GM12878 (cell line): ENCODE data around the gene ENTREP3. TPM values are rescaled to one million over a fixed set of nuclear protein-coding genes. Genes with fewer than 3 reads are reported as not detected.

Experiments
- BHLHE40 ChIP-seq, 2 experiments: fragments of 450-650 bp in 1 of 2; IDR thresholded peaks; 2 replicates each; pipeline ENCODE4 v1.6.1; 2011 to 2017; ENCODE audit warnings: low read depth in 2 of 2, borderline replicate concordance in 1 of 2, improper control_type of control experiment in 1 of 2, low read length in 1 of 2, mild to moderate bottlenecking in 1 of 2
- SUZ12 ChIP-seq: fragments of 200-600 bp; sonication (generic); IDR thresholded peaks from one replicate; pipeline ENCODE4 v1.6.1; 2018; ENCODE audit warnings: antibody characterized with exemption, mild to moderate bottlenecking; ENCODE audit not compliant: unreplicated experiment
- WRNIP1 ChIP-seq: IDR thresholded peaks from 2 replicates; pipeline ENCODE4 v1.6.1; 2011; ENCODE audit warnings: low read depth, low read length, improper control_type of control experiment, borderline replicate concordance
- polyA plus RNA-seq, 11 experiments: library from polyadenylated mRNA; depleted of rRNA in 4 of 11; unstranded in 6 of 11; stranded (reverse) in 5 of 11; fragments of >200 nt; fragmentation: Nextera tagmentation in 4 of 11; fragmentation: Illumina TruSeq in 1 of 11; extraction: Ambion mirVana in 4 of 11; extraction: Trizol in 1 of 11; gene quantifications; 1 replicate in 1 of 11; 2 replicates in 10 of 11; pipeline versions ENCODE4 v1.2.1 to v1.2.3, GENCODE V29; 2011 to 2016; ENCODE audit warnings: inconsistent platforms in 2 of 11, missing spikeins in 2 of 11, low read depth in 1 of 11
- total RNA-seq, 4 experiments: library from RNA; depleted of rRNA in 3 of 4; stranded (reverse); fragments of >200 nt in 3 of 4; fragmentation: Illumina TruSeq in 1 of 4; extraction: Trizol in 1 of 4; gene quantifications; 2 replicates each; pipeline versions ENCODE4 v1.2.1 to v1.2.3, GENCODE V29; 2013 to 2021
- TF ChIP-seq, protein P1 (sequence below): fragments of 450-650 bp; formaldehyde crosslinking; IDR thresholded peaks from 2 replicates; pipeline ENCODE4 v1.5.0; 2022; ENCODE audit warnings: mild to moderate bottlenecking, missing genetic modification characterization
- TF ChIP-seq, protein P2 (sequence below): fragments of 450-650 bp; IDR thresholded peaks from 2 replicates; pipeline ENCODE4 v1.6.1; 2016; ENCODE audit warnings: mild to moderate bottlenecking, moderate library complexity, borderline replicate concordance

The ENTREP3 gene
- total and polyA plus RNA-seq, 10 of the 15 experiments (the other 5 are each of a cell fraction or from before 2014, with no cell fraction given), result 1.7 to 31.8 (median 3.9) TPM

DNA sequence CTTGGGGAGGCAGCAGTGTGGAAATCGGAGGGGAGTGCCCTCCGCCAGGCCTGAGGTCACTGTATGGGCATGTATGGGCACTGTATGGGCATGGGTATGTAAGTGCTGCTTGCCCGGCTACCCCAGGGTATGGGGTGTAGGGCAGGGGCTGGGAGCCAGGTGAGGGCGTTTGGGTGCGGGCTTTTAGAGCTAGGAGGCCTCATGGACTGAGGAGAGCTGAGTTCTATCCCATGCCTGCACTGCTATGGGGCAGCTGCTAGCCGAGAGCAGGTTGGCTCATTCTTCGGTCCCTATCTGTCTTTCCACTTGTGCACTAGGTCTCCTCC is 40.6 kb upstream of the ENTREP3 start (continued):
- TF ChIP-seq, protein P1, sequence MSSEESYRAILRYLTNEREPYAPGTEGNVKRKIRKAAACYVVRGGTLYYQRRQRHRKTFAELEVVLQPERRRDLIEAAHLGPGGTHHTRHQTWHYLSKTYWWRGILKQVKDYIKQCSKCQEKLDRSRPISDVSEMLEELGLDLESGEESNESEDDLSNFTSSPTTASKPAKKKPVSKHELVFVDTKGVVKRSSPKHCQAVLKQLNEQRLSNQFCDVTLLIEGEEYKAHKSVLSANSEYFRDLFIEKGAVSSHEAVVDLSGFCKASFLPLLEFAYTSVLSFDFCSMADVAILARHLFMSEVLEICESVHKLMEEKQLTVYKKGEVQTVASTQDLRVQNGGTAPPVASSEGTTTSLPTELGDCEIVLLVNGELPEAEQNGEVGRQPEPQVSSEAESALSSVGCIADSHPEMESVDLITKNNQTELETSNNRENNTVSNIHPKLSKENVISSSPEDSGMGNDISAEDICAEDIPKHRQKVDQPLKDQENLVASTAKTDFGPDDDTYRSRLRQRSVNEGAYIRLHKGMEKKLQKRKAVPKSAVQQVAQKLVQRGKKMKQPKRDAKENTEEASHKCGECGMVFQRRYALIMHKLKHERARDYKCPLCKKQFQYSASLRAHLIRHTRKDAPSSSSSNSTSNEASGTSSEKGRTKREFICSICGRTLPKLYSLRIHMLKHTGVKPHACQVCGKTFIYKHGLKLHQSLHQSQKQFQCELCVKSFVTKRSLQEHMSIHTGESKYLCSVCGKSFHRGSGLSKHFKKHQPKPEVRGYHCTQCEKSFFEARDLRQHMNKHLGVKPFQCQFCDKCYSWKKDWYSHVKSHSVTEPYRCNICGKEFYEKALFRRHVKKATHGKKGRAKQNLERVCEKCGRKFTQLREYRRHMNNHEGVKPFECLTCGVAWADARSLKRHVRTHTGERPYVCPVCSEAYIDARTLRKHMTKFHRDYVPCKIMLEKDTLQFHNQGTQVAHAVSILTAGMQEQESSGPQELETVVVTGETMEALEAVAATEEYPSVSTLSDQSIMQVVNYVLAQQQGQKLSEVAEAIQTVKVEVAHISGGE (CRISPR knock-in tag), result no peak
- TF ChIP-seq WRNIP1 (no peak), SUZ12 (no peak), BHLHE40 (IDR thresholded peaks at IDR 0.05; ENCODE audit: borderline replicate concordance in 1 of 2, low read depth in 2 of 2, low read length in 1 of 2) (no peak)
- TF ChIP-seq, protein P2, sequence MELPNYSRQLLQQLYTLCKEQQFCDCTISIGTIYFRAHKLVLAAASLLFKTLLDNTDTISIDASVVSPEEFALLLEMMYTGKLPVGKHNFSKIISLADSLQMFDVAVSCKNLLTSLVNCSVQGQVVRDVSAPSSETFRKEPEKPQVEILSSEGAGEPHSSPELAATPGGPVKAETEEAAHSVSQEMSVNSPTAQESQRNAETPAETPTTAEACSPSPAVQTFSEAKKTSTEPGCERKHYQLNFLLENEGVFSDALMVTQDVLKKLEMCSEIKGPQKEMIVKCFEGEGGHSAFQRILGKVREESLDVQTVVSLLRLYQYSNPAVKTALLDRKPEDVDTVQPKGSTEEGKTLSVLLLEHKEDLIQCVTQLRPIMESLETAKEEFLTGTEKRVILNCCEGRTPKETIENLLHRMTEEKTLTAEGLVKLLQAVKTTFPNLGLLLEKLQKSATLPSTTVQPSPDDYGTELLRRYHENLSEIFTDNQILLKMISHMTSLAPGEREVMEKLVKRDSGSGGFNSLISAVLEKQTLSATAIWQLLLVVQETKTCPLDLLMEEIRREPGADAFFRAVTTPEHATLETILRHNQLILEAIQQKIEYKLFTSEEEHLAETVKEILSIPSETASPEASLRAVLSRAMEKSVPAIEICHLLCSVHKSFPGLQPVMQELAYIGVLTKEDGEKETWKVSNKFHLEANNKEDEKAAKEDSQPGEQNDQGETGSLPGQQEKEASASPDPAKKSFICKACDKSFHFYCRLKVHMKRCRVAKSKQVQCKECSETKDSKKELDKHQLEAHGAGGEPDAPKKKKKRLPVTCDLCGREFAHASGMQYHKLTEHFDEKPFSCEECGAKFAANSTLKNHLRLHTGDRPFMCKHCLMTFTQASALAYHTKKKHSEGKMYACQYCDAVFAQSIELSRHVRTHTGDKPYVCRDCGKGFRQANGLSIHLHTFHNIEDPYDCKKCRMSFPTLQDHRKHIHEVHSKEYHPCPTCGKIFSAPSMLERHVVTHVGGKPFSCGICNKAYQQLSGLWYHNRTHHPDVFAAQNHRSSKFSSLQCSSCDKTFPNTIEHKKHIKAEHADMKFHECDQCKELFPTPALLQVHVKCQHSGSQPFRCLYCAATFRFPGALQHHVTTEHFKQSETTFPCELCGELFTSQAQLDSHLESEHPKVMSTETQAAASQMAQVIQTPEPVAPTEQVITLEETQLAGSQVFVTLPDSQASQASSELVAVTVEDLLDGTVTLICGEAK, result no peak
- TF ChIP-seq, all 136 proteins: peak for 0
